HG03060 (cell line): Measurements from ENCODE around the gene TCHH.
"Not testable (repeated sequence)": the region's sequence is repeated elsewhere in the genome, so short reads cannot be mapped to it uniquely, and the experiment has no call there.

Experiments
- ATAC-seq: cut with Tn5 transposase; IDR thresholded peaks from one replicate; pipeline ENCODE4 v1.9.1; 2021; ENCODE audit warnings: low read depth, moderate number of reproducible peaks; ENCODE audit not compliant: unreplicated experiment

Gene TCHH

GRCh38 chr1:152115344-152115743, at the start of gene TCHH:
Gene TCHH, minus strand, starts transcription at chr1:152115444. Its CDS starts 1,364 bp downstream, at chr1:152114080.
- no peak for ATAC-seq

- ATAC-seq: no peak
Measured at GRCh38 chr1:152164517-152165136, 49.4 kb upstream of the TCHH start.

- no peak for ATAC-seq
Measured at GRCh38 chr1:152162792-152163463, 47.7 kb upstream of the TCHH start.

- ATAC-seq: no peak
Measured at GRCh38 chr1:152160576-152160975, 45.3 kb upstream of the TCHH start.

- no peak for ATAC-seq
Measured at GRCh38 chr1:152159144-152159543, 43.9 kb upstream of the TCHH start, which contains the start of gene RPTN. Gene RPTN, minus strand, starts transcription at chr1:152159228. Its CDS starts 1,339 bp downstream, at chr1:152157889.

- no peak for ATAC-seq
Measured at GRCh38 chr1:152153996-152154395, 38.8 kb upstream of the TCHH start.

- no peak for ATAC-seq
Measured at GRCh38 chr1:152151646-152152045, 36.4 kb upstream of the TCHH start.

- no peak for ATAC-seq
Measured at GRCh38 chr1:152148981-152149380, 33.7 kb upstream of the TCHH start.

- ATAC-seq: no peak
Measured at GRCh38 chr1:152148051-152148450, 32.8 kb upstream of the TCHH start.

- ATAC-seq: no peak
Measured at GRCh38 chr1:152145769-152146168, 30.5 kb upstream of the TCHH start.

- not testable (repeated sequence) for ATAC-seq
Measured at GRCh38 chr1:152144674-152145183, 29.5 kb upstream of the TCHH start.

GRCh38 chr1:152143150-152143887, 28.1 kb upstream of the TCHH start:
- ATAC-seq: no peak

- ATAC-seq: no peak
Measured at GRCh38 chr1:152141971-152142584, 26.8 kb upstream of the TCHH start.

- ATAC-seq: no peak
Measured at GRCh38 chr1:152137215-152137614, 22.0 kb upstream of the TCHH start.

GRCh38 chr1:152130186-152130585, 14.9 kb upstream of the TCHH start:
- ATAC-seq: no peak

- no peak for ATAC-seq
Measured at GRCh38 chr1:152127673-152128072, 12.4 kb upstream of the TCHH start.

- no peak for ATAC-seq
Measured at GRCh38 chr1:152125834-152126443, 10.7 kb upstream of the TCHH start.

GRCh38 chr1:152118915-152119314, 3.7 kb upstream of the TCHH start:
- no peak for ATAC-seq

GRCh38 chr1:152112885-152113432, 2.3 kb downstream of the TCHH start:
- no peak for ATAC-seq
